Activated B cell treated with CpG ODN at 0.5 μM for 24 hours (primary cell): ENCODE measurements around the gene SIRPD. TPM values are rescaled to one million over a fixed set of nuclear protein-coding genes. Genes with fewer than 3 reads are reported as not detected.
A peak's percentile ranks its signal among the peaks of the same experiment; 100 is the strongest.

Experiments used
- ATAC-seq: fragments of 200-7000 bp; cut with Tn5 transposase; one replicate; pipeline ENCODE4 v1.10.0; 2021; ENCODE audit warnings: low read depth, mild to moderate bottlenecking, moderate library complexity
- CTCF ChIA-PET: fragments of 350-600 bp; sonication (Branson Sonifier 250); formaldehyde crosslinking; loops from one replicate; lab custom pipeline; 2021; ENCODE audit warnings: antibody characterized with exemption; lab: Charles Lee
- POLR2A ChIA-PET: fragments of 350-600 bp; sonication (Branson Sonifier 250); formaldehyde crosslinking; loops from one replicate; lab custom pipeline; 2021; ENCODE audit warnings: antibody characterized with exemption; lab: Charles Lee
- DNase-seq: peaks from one replicate; pipeline ENCODE4 v3.0.0; 2022
- H3K27ac Mint-ChIP-seq: one replicate; pipeline ENCODE4 v1.8.0; 2020; ENCODE audit warnings: mixed read lengths
- H3K27me3 Mint-ChIP-seq: one replicate; pipeline ENCODE4 v1.8.0; 2021; ENCODE audit warnings: mixed read lengths
- H3K36me3 Mint-ChIP-seq: one replicate; pipeline ENCODE4 v1.8.0; 2021; ENCODE audit warnings: low read depth, mixed read lengths
- H3K4me1 Mint-ChIP-seq: one replicate; pipeline ENCODE4 v1.8.0; 2021; ENCODE audit warnings: mixed read lengths
- H3K4me3 Mint-ChIP-seq: one replicate; pipeline ENCODE4 v1.8.0; 2020; ENCODE audit warnings: mild to moderate bottlenecking, mixed read lengths
- H3K9me3 Mint-ChIP-seq: one replicate; pipeline ENCODE4 v1.8.0; 2020; ENCODE audit warnings: mixed read lengths
- intact Hi-C: fragments of 100-400 bp; cut with micrococcal nuclease; formaldehyde crosslinking; loops from one replicate; pipeline ENCODE4 v1.15.1; 2024
- total RNA-seq: library from RNA; stranded (reverse); gene quantifications from 2 replicates; pipeline ENCODE4 v1.2.3, GENCODE V29; 2022
- TF ChIP-seq, protein P1 (sequence below): fragments of 200-600 bp; IDR thresholded peaks from one replicate; pipeline ENCODE4 v1.8.0; 2022; ENCODE audit warnings: antibody characterized with exemption, mild to moderate bottlenecking

SIRPD gene
- total RNA-seq, 1 donor from 2014 or later, result not detected

DNA sequence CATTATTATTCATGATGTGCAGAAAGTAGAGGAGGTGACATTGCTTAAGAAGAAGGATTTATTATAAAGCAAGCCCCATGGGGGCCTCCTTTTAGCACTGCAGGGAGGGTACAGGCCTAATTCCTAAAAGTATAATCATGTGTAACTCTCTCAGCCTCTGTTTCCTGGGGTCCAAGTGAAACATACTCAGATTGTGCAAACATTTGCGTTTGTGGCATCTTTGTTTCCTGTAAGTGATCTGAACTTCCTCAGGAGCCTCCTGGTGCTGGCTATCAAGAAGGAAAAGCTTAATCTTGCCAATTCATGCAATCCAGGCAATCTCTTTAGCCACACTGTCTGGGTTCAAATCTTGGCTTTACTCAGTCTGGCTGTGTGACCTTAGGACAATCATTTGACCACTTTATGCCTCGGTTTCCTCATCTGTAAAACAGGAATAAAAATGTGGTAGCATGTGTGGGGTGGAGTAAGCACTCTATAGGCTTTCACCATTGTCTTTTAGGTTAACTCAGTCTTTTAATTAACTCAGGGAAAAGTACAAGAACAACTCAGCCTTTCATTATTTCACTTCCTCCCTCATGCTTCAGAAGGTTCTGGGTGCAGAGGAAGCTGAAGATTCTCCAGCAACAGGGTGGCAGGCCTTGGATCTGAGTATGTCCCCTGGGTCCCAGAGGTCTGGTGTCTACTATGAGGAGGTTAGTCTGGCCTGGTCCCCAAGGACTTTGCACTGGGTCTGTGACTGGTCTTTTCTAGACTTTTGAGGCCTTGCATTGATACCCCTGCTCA is 65.5 kb downstream of the SIRPD start:
- Mint-ChIP-seq H3K27me3 (peaks cover 6% of the 10 kb centered on the region), H3K27ac (peak overlapping the region; percentile 8), H3K9me3 (no peaks in the 10 kb centered on the region), H3K36me3 (no peaks in the 10 kb centered on the region), H3K4me1 (peaks cover 38% of the 10 kb centered on the region), H3K4me3 (no peak overlapping the region)
- intact Hi-C loops, result no loop called here
- CTCF ChIA-PET, result interaction anchor here (1.3 to 1.4 kb wide), 2 partner anchors 12 to 25 kb away, joined by 4 to 9 read pairs; partner anchors contain the start of gene NSFL1C
- DNase-seq, result no peak
- TF ChIP-seq, protein P1, sequence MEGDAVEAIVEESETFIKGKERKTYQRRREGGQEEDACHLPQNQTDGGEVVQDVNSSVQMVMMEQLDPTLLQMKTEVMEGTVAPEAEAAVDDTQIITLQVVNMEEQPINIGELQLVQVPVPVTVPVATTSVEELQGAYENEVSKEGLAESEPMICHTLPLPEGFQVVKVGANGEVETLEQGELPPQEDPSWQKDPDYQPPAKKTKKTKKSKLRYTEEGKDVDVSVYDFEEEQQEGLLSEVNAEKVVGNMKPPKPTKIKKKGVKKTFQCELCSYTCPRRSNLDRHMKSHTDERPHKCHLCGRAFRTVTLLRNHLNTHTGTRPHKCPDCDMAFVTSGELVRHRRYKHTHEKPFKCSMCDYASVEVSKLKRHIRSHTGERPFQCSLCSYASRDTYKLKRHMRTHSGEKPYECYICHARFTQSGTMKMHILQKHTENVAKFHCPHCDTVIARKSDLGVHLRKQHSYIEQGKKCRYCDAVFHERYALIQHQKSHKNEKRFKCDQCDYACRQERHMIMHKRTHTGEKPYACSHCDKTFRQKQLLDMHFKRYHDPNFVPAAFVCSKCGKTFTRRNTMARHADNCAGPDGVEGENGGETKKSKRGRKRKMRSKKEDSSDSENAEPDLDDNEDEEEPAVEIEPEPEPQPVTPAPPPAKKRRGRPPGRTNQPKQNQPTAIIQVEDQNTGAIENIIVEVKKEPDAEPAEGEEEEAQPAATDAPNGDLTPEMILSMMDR, result no peak
- POLR2A ChIA-PET, result no interaction called here
- ATAC-seq, result peak; percentile 70

DNA sequence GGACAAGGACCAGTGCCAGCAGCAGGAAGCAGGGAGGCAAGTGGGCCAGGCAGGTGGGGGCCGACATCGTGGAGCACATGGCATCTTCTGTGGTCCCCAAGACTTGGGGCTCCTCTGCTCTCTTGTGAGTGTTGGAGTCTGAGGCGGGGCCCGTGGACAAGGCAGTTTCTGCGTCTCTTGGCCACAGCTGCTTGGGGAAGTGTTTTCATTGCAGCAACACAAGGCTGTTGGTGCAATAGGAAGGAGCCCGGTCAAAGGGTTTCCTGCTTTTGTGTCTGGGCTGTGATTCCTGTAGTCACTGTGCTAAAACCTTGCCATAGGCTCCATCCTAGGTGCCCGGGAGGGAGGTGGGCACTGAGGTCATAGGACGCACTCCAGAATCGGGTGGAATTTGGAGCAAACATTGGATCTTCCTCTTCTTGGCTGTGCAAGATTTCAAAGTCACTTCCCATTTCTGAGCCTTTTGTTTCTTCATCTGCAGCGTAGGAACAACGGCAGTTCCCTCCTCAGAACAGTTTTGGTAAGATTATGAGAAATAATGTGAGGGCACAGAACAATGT is 66.1 kb downstream of the SIRPD start, which contains the start of gene SIRPB2:
Gene SIRPB2 (minus strand): TSS at position 140 of the 560 bp plus-strand sequence. CDS start 61 bp downstream, at position 79.
- peaks cover 38% of the 10 kb centered on the region for H3K4me1 Mint-ChIP-seq
- intact Hi-C loops, result no loop called here
- ChIA-PET POLR2A (no interaction called here), CTCF (interaction anchor here (1.4 kb wide), 1 partner anchor 24 kb away, joined by 4 read pairs; the partner anchor contains the start of gene NSFL1C)
- no peak for ATAC-seq
- peak within 1 kb of the TSS; percentile 8 for H3K27ac Mint-ChIP-seq
- DNase-seq, result no peak
- TF ChIP-seq, protein P1, result no peak
- H3K4me3 Mint-ChIP-seq, result no peak within 1 kb of the TSS
- peaks cover 8% of the 10 kb centered on the region for H3K27me3 Mint-ChIP-seq
- no peaks in the 10 kb centered on the region for H3K36me3 Mint-ChIP-seq
- no peaks in the 10 kb centered on the region for H3K9me3 Mint-ChIP-seq

DNA sequence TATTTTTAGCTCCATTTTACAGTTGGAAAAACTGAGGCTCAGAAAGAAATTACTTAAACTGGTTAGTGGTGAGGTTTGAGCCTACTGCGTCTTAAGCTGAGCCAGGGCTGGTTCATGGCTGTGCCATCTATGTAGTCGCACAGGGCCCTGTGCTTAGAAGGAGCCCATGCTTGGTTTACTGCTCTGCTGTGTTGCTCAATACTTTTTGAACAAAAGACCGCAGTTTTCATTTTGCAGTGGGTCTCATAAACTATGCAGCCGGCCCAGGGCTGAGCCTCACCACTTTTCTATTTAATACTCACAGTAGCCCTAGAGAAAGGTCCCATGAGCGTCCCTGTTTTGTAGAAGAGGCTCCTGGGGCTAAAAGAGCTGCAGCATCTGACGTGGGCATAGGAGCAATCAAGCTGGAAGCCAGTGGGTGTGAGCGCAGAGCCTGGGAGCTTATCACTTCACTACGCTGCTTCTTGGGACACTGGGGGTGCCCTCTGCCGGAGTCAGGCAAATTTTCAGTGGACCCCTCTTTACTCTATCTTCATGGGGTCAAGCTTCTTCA is 66.8 kb downstream of the SIRPD start:
- CTCF ChIA-PET, result interaction anchor here (2.0 kb wide), 1 partner anchor 13 kb away, joined by 9 read pairs; no protein-coding TSS in a partner anchor

DNA sequence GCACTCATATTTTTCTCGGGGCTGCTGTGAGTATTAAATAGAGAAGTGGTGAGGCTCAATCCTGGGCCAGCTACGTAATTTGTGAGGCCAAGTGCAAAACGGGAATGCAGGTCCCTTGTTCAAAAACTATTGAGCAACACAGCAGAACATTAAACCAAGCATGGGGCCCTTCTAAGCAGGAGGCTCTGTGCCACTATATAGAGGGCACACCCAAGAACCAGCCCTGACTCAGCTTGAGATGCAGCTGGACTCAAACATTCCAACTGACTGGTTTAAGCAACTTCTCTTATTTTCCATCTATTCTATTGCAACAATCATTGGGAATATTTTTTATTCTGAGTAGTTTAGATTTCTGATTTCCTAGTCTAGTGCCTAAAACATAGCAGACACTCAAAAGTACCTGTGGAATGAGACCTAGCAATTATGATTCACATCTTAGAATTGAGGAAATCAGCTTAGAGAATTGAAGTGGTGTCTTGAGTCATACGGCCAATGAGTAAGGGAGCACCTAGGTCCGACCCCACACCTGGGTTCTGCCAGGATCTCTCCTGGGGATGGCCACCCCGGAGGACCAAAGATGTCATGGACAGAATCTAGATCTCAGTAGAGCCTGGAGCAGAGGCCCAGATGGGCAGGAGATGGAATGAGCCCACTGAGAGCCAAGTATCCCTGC is 67.6 kb downstream of the SIRPD start:
- DNase-seq (no peak), ATAC-seq (no peak)
- no peaks in the 10 kb centered on the region for H3K36me3 Mint-ChIP-seq
- H3K27me3 Mint-ChIP-seq, result peaks cover 8% of the 10 kb centered on the region
- POLR2A ChIA-PET, result no interaction called here
- intact Hi-C loops, result no loop called here
- CTCF ChIA-PET, result interaction anchor here (2.0 kb wide), 1 partner anchor 14 kb away, joined by 9 read pairs; no protein-coding TSS in a partner anchor
- no peaks in the 10 kb centered on the region for H3K9me3 Mint-ChIP-seq
- TF ChIP-seq, protein P1, result no peak
- no peak overlapping the region for H3K4me3 Mint-ChIP-seq
- peaks cover 33% of the 10 kb centered on the region for H3K4me1 Mint-ChIP-seq
- no peak overlapping the region for H3K27ac Mint-ChIP-seq

More for the DNA sequence above, 66.8 kb downstream of the SIRPD start:
- no peak for DNase-seq
- TF ChIP-seq, protein P1, result no peak
- POLR2A ChIA-PET, result no interaction called here
- Mint-ChIP-seq H3K27ac (no peak overlapping the region), H3K4me1 (peaks cover 38% of the 10 kb centered on the region), H3K9me3 (no peaks in the 10 kb centered on the region), H3K36me3 (no peaks in the 10 kb centered on the region), H3K4me3 (no peak overlapping the region), H3K27me3 (peaks cover 8% of the 10 kb centered on the region)
- intact Hi-C loops, result no loop called here
- ATAC-seq, result no peak
